ENCODE measurements around the gene TAS1R2.
A peak's percentile ranks its signal among the peaks of the same experiment; 100 is the strongest.
"Not testable (repeated sequence)": the region's sequence is repeated elsewhere in the genome, so short reads cannot be mapped to it uniquely, and the experiment has no call there.

TAS1R2 gene

GRCh38 chr1:18868354-18868753 is 8.9 kb upstream of the TAS1R2 start:
- no peak for DNase-seq

- no peak for DNase-seq
Measured at GRCh38 chr1:18866846-18867245, 7.4 kb upstream of the TAS1R2 start.

- DNase-seq = no peak
Measured at GRCh38 chr1:18866314-18866713, 6.9 kb upstream of the TAS1R2 start.

- DNase-seq = no peak
Measured at GRCh38 chr1:18865176-18865575, 5.7 kb upstream of the TAS1R2 start.

- DNase-seq = no peak
Measured at GRCh38 chr1:18861590-18861989, 2.1 kb upstream of the TAS1R2 start.

GRCh38 chr1:18861082-18861481 is 1.6 kb upstream of the TAS1R2 start:
- DNase-seq = no peak

- no peak for DNase-seq
Measured at GRCh38 chr1:18858070-18858688, 1.3 kb downstream of the TAS1R2 start.

GRCh38 chr1:18856435-18856834 is 3.0 kb downstream of the TAS1R2 start:
- no peak for DNase-seq

- DNase-seq = no peak
Measured at GRCh38 chr1:18855573-18855972, 3.9 kb downstream of the TAS1R2 start.

GRCh38 chr1:18854331-18855025 is 5.0 kb downstream of the TAS1R2 start:
- DNase-seq = no peak

GRCh38 chr1:18852501-18852900 is 7.0 kb downstream of the TAS1R2 start:
- no peak for DNase-seq

- no peak for DNase-seq
Measured at GRCh38 chr1:18849261-18849711, 10.2 kb downstream of the TAS1R2 start.

GRCh38 chr1:18847723-18848122 is 11.7 kb downstream of the TAS1R2 start:
- not testable (repeated sequence) for DNase-seq

- DNase-seq = no peak
Measured at GRCh38 chr1:18840145-18840544, 19.3 kb downstream of the TAS1R2 start.

- DNase-seq = no peak
Measured at GRCh38 chr1:18836654-18837053, 22.8 kb downstream of the TAS1R2 start.

- not testable (repeated sequence) for DNase-seq
Measured at GRCh38 chr1:18832319-18832718, 27.1 kb downstream of the TAS1R2 start.

- no peak for DNase-seq
Measured at GRCh38 chr1:18831656-18832055, 27.8 kb downstream of the TAS1R2 start.

- DNase-seq = no peak
Measured at GRCh38 chr1:18830596-18830995, 28.9 kb downstream of the TAS1R2 start.

- DNase-seq = no peak
Measured at GRCh38 chr1:18829671-18830070, 29.8 kb downstream of the TAS1R2 start.

GRCh38 chr1:18828224-18828623 is 31.2 kb downstream of the TAS1R2 start:
- no peak for DNase-seq

- DNase-seq = no peak
Measured at GRCh38 chr1:18823438-18823837, 36.0 kb downstream of the TAS1R2 start.

GRCh38 chr1:18820791-18821641 is 38.4 kb downstream of the TAS1R2 start:
- DNase-seq = peak; percentile 27 to 62

- no peak for DNase-seq
Measured at GRCh38 chr1:18819986-18820790, 39.3 kb downstream of the TAS1R2 start.

Measured in stimulated activated CD4-positive, alpha-beta T cell treated with anti-CD3 and anti-CD28 coated beads, Interleukin-4, amount 100 ng/mL, for 4 hours (primary cell).